CD14-positive monocyte (primary cell): ENCODE data around the gene BMP2K. TPM values are rescaled to one million over a fixed set of nuclear protein-coding genes. Genes with fewer than 3 reads are reported as not detected.
A peak's percentile ranks its signal among the peaks of the same experiment; 100 is the strongest.

Experiments used
- DNase-seq, 3 donors: peaks; one replicate each; pipeline ENCODE4 v3.0.0-alpha.2; 2011 to 2022
- H2AFZ ChIP-seq: 2 replicates; pipeline ENCODE4 v1.6.0; 2012; ENCODE audit warnings: mild to moderate bottlenecking, low read depth, low read length, inconsistent platforms; ENCODE audit not compliant: insufficient read depth, poor library complexity, severe bottlenecking
- H3K27ac ChIP-seq, 2 donors: 1 replicate in 1 of 2; 2 replicates in 1 of 2; pipeline ENCODE4 v1.5.1; 2012 to 2013; ENCODE audit warnings: low read length in 2 of 2, control low read depth in 1 of 2, inconsistent platforms in 1 of 2, low read depth in 1 of 2, mild to moderate bottlenecking in 1 of 2
- H3K27me3 ChIP-seq, 2 donors: one replicate each; pipeline versions ENCODE4 v1.6.0 to v1.6.1; 2011 to 2013; ENCODE audit warnings: low read length in 2 of 2; ENCODE audit not compliant: control insufficient read depth in 2 of 2, insufficient read depth in 2 of 2
- H3K36me3 ChIP-seq, 2 donors: replicated peaks in 1 of 2; 1 replicate in 1 of 2; 2 replicates in 1 of 2; pipeline versions ENCODE4 v1.5.1 to v1.6.1; 2012 to 2013; ENCODE audit warnings: low read length in 2 of 2, control low read depth in 1 of 2, inconsistent platforms in 1 of 2, mild to moderate bottlenecking in 1 of 2; ENCODE audit not compliant: insufficient read depth in 2 of 2, control insufficient read depth in 1 of 2
- H3K4me1 ChIP-seq, 2 donors: 1 replicate in 1 of 2; 2 replicates in 1 of 2; pipeline versions ENCODE4 v1.5.1 to v1.6.1; 2012 to 2013; ENCODE audit warnings: low read length in 2 of 2, control low read depth in 1 of 2, inconsistent platforms in 1 of 2, mild to moderate bottlenecking in 1 of 2, moderate library complexity in 1 of 2; ENCODE audit not compliant: insufficient read depth in 2 of 2, control insufficient read depth in 1 of 2
- H3K4me2 ChIP-seq: replicated peaks from 2 replicates; pipeline ENCODE3; 2012; ENCODE audit warnings: low read length, moderate library complexity, mild to moderate bottlenecking; ENCODE audit not compliant: poor library complexity, severe bottlenecking; ENCODE audit errors: extremely low read depth
- H3K4me3 ChIP-seq, 3 experiments: fragments of 200-600 bp in 1 of 3; sonication (generic) in 1 of 3; replicated peaks in 1 of 3; 1 replicate in 2 of 3; 2 replicates in 1 of 3; pipeline ENCODE4 v1.5.1; 2011 to 2013; ENCODE audit warnings: low read length in 3 of 3, mild to moderate bottlenecking in 3 of 3, control low read depth in 2 of 3, low read depth in 2 of 3, inconsistent platforms in 1 of 3, moderate library complexity in 1 of 3
- H3K79me2 ChIP-seq: 2 replicates; pipeline ENCODE4 v1.6.0; 2012; ENCODE audit warnings: mild to moderate bottlenecking, control low read depth, inconsistent platforms, low read length, moderate library complexity; ENCODE audit not compliant: insufficient read depth
- H3K9ac ChIP-seq: 2 replicates; pipeline ENCODE4 v1.6.0; 2017; ENCODE audit warnings: low read length, mild to moderate bottlenecking; ENCODE audit not compliant: insufficient read depth, poor library complexity, severe bottlenecking
- H3K9me3 ChIP-seq, 2 donors: replicated peaks in 1 of 2; 1 replicate in 1 of 2; 2 replicates in 1 of 2; pipeline versions ENCODE4 v1.5.1 to v1.6.1; 2012 to 2013; ENCODE audit warnings: low read length in 2 of 2, control low read depth in 1 of 2; ENCODE audit not compliant: control insufficient read depth in 1 of 2, insufficient read depth in 1 of 2
- H4K20me1 ChIP-seq: 2 replicates; pipeline ENCODE4 v1.6.0; 2012; ENCODE audit warnings: mild to moderate bottlenecking, low read length, control low read depth, moderate library complexity; ENCODE audit not compliant: insufficient read depth
- H3K27ac Mint-ChIP-seq, 7 donors: one replicate each; pipeline ENCODE4 v1.8.0; 2020; ENCODE audit warnings: mild to moderate bottlenecking in 7 of 7, mixed read lengths in 7 of 7, moderate library complexity in 6 of 7, inconsistent platforms in 2 of 7
- H3K27me3 Mint-ChIP-seq, 3 donors: one replicate each; pipeline ENCODE4 v1.8.0; 2021 to 2022; ENCODE audit warnings: low read depth in 3 of 3, mild to moderate bottlenecking in 3 of 3, mixed read lengths in 3 of 3, moderate library complexity in 3 of 3, inconsistent platforms in 1 of 3
- H3K36me3 Mint-ChIP-seq, 2 donors: one replicate each; pipeline ENCODE4 v1.8.0; 2020; ENCODE audit warnings: mixed read lengths in 2 of 2, inconsistent platforms in 1 of 2, mild to moderate bottlenecking in 1 of 2
- H3K4me1 Mint-ChIP-seq: one replicate; pipeline ENCODE4 v1.8.0; 2020; ENCODE audit warnings: mild to moderate bottlenecking, mixed read lengths
- H3K4me3 Mint-ChIP-seq, 2 donors: one replicate each; pipeline ENCODE4 v1.8.0; 2020; ENCODE audit warnings: mild to moderate bottlenecking in 2 of 2, mixed read lengths in 2 of 2, moderate library complexity in 1 of 2
- H3K9me3 Mint-ChIP-seq, 7 donors: one replicate each; pipeline ENCODE4 v1.8.0; 2020 to 2022; ENCODE audit warnings: mixed read lengths in 7 of 7, mild to moderate bottlenecking in 6 of 7, moderate library complexity in 6 of 7, inconsistent platforms in 2 of 7
- WGBS: methylation state at CpG from one replicate; pipeline ENCODE4 v1.1.5; 2013; ENCODE audit warnings: missing lambda C conversion rate; ENCODE audit not compliant: insufficient coverage; 5-methylcytosine and 5-hydroxymethylcytosine counted together
- intact Hi-C, 2 donors: fragments of 100-400 bp; cut with micrococcal nuclease; formaldehyde crosslinking; loops; one replicate each; pipeline versions ENCODE4 v1.15.0 to v1.15.1; 2023
- polyA plus RNA-seq, 3 donors: library from polyadenylated mRNA; depleted of rRNA in 1 of 3; unstranded in 2 of 3; stranded (reverse) in 1 of 3; fragments of 300-500 nt in 2 of 3; fragments of >200 nt in 1 of 3; fragmentation: Illumina TruSeq in 2 of 3; gene quantifications; 1 replicate in 2 of 3; 2 replicates in 1 of 3; pipeline ENCODE4 v1.2.3, GENCODE V29; 2012 to 2021
- TF ChIP-seq, protein P1 (sequence below): fragments of 200-600 bp; IDR thresholded peaks from one replicate; pipeline ENCODE4 v1.8.0; 2022; ENCODE audit warnings: antibody characterized with exemption, mild to moderate bottlenecking

BMP2K gene
- polyA plus RNA-seq, 3 donors, result 11.8 to 39.7 (median 21.6) TPM

DNA sequence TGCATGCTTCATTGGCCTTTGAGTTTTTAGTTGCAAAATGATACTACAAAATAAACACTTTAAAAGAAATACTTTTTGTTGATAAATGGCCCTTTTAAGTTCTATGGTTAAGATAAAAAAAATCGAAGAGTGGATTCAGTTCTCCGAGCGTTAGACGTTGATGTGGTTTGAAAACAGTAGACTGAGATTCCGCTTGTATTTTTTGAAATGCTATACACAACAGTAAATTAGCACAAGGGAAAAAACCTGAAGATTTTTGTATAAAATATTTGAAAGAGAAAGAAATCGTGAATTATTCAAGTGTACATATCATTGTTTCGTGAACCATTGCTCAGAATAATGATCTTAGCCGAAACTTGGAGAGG lies 1.4 kb downstream of the BMP2K start:
- H3K79me2 ChIP-seq, result peaks cover 67% of the 10 kb centered on the region
- WGBS, result no CpG with 5 or more reads among the region's 8 CpGs
- intact Hi-C loops, result loop anchor here (10.0 kb wide), 2 partner anchors 87 to 133 kb away; no protein-coding TSS in a partner anchor

GRCh38 chr4:78778530-78778929 lies 2.4 kb downstream of the BMP2K start:
- peaks cover 77% of the 10 kb centered on the region for H3K79me2 ChIP-seq
- intact Hi-C loops, result loop anchor here (10.0 kb wide), 2 partner anchors 86 to 134 kb away; no protein-coding TSS in a partner anchor
- H3K36me3 Mint-ChIP-seq, result no peaks in the 10 kb centered on the region
- no peak overlapping the region for H2AFZ ChIP-seq
- no peak overlapping the region for H3K9ac ChIP-seq
- no peaks in the 10 kb centered on the region for H3K9me3 Mint-ChIP-seq
- no peaks in the 10 kb centered on the region for H3K9me3 ChIP-seq
- no peaks in the 10 kb centered on the region for H3K27me3 Mint-ChIP-seq
- TF ChIP-seq, protein P1, sequence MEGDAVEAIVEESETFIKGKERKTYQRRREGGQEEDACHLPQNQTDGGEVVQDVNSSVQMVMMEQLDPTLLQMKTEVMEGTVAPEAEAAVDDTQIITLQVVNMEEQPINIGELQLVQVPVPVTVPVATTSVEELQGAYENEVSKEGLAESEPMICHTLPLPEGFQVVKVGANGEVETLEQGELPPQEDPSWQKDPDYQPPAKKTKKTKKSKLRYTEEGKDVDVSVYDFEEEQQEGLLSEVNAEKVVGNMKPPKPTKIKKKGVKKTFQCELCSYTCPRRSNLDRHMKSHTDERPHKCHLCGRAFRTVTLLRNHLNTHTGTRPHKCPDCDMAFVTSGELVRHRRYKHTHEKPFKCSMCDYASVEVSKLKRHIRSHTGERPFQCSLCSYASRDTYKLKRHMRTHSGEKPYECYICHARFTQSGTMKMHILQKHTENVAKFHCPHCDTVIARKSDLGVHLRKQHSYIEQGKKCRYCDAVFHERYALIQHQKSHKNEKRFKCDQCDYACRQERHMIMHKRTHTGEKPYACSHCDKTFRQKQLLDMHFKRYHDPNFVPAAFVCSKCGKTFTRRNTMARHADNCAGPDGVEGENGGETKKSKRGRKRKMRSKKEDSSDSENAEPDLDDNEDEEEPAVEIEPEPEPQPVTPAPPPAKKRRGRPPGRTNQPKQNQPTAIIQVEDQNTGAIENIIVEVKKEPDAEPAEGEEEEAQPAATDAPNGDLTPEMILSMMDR, result no peak
- H3K4me1 ChIP-seq, result peaks cover 41 to 71% of the 10 kb centered on the region in 2 donors
- no peak overlapping the region for H3K27ac Mint-ChIP-seq
- H3K4me3 ChIP-seq, result peak overlapping the region in 2 of 3 experiments; percentile 78 to 90
- peaks cover 70% of the 10 kb centered on the region for H4K20me1 ChIP-seq
- no peaks in the 10 kb centered on the region for H3K27me3 ChIP-seq
- no peak overlapping the region for H3K4me3 Mint-ChIP-seq
- DNase-seq, result no peak
- WGBS, result 100% methylated on average over 1 of the region's 4 CpGs
- no peaks in the 10 kb centered on the region for H3K36me3 ChIP-seq
- H3K4me1 Mint-ChIP-seq, result peaks cover 15% of the 10 kb centered on the region
- peak overlapping the region; percentile 88 for H3K4me2 ChIP-seq
- peak overlapping the region in 1 of 2 donors; percentile 5 for H3K27ac ChIP-seq

More for the DNA sequence above, 1.4 kb downstream of the BMP2K start:
- no peaks in the 10 kb centered on the region for H3K27me3 Mint-ChIP-seq
- H3K36me3 Mint-ChIP-seq, result no peaks in the 10 kb centered on the region
- H3K27ac Mint-ChIP-seq, result peak overlapping the region in 5 of 7 donors; percentile 90 to 96 (median 96)
- H3K4me3 Mint-ChIP-seq, result no peak overlapping the region
- H3K9ac ChIP-seq, result peak overlapping the region; percentile 94
- peaks cover 15% of the 10 kb centered on the region for H3K4me1 Mint-ChIP-seq
- peaks cover 39 to 69% of the 10 kb centered on the region in 2 donors for H3K4me1 ChIP-seq
- no peak for DNase-seq
- H3K4me3 ChIP-seq, result peak overlapping the region; percentile 78 to 96 (median 90)
- H2AFZ ChIP-seq, result peak overlapping the region; percentile 77
- no peaks in the 10 kb centered on the region for H3K27me3 ChIP-seq
- no peaks in the 10 kb centered on the region for H3K36me3 ChIP-seq
- H3K4me2 ChIP-seq, result peak overlapping the region; percentile 88
- no peaks in the 10 kb centered on the region for H3K9me3 ChIP-seq
- H3K27ac ChIP-seq, result peak overlapping the region in 1 of 2 donors; percentile 99
- TF ChIP-seq, protein P1, result no peak
- peaks cover 60% of the 10 kb centered on the region for H4K20me1 ChIP-seq
- H3K9me3 Mint-ChIP-seq, result no peaks in the 10 kb centered on the region
